GM19467 (cell line): ENCODE measurements around the gene MEN1.

Source experiments
- ATAC-seq: cut with Tn5 transposase; IDR thresholded peaks from one replicate; pipeline ENCODE4 v1.9.1; 2021; ENCODE audit warnings: mild to moderate bottlenecking, moderate library complexity; ENCODE audit not compliant: unreplicated experiment

Gene MEN1

GRCh38 chr11:64765851-64766665, 44.3 kb downstream of the MEN1 start:
- ATAC-seq: no peak

GRCh38 chr11:64765291-64765850, 45.0 kb downstream of the MEN1 start:
- ATAC-seq: no peak

- no peak for ATAC-seq
Observed at GRCh38 chr11:64764753-64765152, 45.6 kb downstream of the MEN1 start.

- ATAC-seq: no peak
Observed at GRCh38 chr11:64764040-64764611, 46.2 kb downstream of the MEN1 start.

GRCh38 chr11:64763526-64764039, 46.8 kb downstream of the MEN1 start:
- ATAC-seq: no peak

- ATAC-seq: no peak
Observed at GRCh38 chr11:64762674-64763525, 47.5 kb downstream of the MEN1 start.

- ATAC-seq: no peak
Observed at GRCh38 chr11:64762277-64762673, 48.1 kb downstream of the MEN1 start.

GRCh38 chr11:64760759-64761420, 49.5 kb downstream of the MEN1 start:
- ATAC-seq: no peak

GRCh38 chr11:64759722-64760719, 50.3 kb downstream of the MEN1 start, which contains the start of gene PYGM:
PYGM (minus strand) TSS chr11:64759974; CDS start chr11:64759898, 76 bp downstream.
- ATAC-seq: no peak

- ATAC-seq: no peak
Observed at GRCh38 chr11:64759131-64759721, 51.1 kb downstream of the MEN1 start.

GRCh38 chr11:64758330-64759079, 51.8 kb downstream of the MEN1 start:
- no peak for ATAC-seq

- no peak for ATAC-seq
Observed at GRCh38 chr11:64757549-64758329, 52.6 kb downstream of the MEN1 start.

GRCh38 chr11:64755681-64756361, 54.5 kb downstream of the MEN1 start:
- no peak for ATAC-seq

- no peak for ATAC-seq
Observed at GRCh38 chr11:64754919-64755662, 55.3 kb downstream of the MEN1 start.

- ATAC-seq: no peak
Observed at GRCh38 chr11:64754124-64754918, 56.0 kb downstream of the MEN1 start.
